Measurements from ENCODE around the gene C1R.
"Not testable (repeated sequence)": the region's sequence is repeated elsewhere in the genome, so short reads cannot be mapped to it uniquely, and the experiment has no call there.

C1R gene

DNA sequence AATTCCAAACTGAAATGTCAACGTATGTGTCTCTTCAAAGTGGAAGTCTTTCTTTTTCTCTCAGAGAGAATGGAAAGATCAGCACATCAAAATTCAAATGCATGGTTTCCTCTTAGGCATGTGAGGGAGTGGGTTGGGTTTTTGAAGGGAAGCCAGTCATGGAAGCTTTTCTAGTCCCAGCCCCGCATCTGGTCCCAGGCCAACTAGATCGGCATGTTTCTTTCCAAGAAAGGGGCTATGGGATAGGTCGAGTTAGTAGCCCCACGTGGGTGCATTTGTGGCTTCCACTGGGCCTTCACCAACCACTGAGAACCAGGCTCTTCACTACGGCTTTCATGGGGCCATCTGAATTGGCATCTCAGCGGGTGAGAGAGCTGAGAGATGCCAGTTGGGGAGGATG lies 25.1 kb downstream of the C1R start:
- DNase-seq (ENCODE audit: low read depth), result no peak

DNA sequence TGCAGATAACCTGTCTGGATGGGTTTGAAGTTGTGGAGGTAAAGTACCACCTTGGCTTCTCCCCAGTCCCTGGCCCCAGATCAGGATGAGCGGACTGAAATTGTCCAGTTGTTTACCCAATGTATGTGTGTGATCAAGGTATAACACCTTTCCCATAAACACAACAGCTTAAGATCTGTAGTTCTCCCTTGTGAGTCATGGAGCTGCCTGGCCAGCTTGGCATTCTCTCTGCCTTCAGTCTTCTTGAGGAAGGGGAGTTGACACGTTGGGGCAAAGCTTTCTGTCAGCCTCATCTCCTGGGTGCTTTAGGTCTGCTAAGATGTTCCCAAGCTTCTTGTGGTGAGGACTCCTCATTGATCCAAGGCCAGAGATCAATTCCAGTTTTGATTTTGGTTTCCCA lies 25.6 kb downstream of the C1R start:
- DNase-seq (ENCODE audit: low read depth), result no peak

DNA sequence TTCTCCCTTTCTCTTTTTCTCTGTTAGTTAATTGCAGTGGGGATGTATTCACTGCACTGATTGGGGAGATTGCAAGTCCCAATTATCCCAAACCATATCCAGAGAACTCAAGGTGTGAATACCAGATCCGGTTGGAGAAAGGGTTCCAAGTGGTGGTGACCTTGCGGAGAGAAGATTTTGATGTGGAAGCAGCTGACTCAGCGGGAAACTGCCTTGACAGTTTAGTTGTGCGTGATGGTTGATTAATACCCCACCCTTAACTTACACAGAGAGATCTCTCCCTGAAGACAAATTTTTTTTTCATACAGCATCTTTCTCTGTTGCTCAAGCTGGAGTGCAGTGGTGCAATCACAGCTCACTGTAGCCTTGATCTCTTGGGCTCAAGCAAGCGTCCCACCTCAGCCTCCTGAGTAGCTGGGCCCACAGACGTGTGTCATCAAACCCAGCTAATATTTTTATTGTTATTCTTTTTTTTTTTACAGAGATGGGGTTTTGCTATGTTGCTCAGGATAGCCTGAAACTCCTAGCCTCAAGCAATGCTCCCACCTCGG lies 27.1 kb downstream of the C1R start:
- no peak for DNase-seq (ENCODE audit: low read depth)

DNA sequence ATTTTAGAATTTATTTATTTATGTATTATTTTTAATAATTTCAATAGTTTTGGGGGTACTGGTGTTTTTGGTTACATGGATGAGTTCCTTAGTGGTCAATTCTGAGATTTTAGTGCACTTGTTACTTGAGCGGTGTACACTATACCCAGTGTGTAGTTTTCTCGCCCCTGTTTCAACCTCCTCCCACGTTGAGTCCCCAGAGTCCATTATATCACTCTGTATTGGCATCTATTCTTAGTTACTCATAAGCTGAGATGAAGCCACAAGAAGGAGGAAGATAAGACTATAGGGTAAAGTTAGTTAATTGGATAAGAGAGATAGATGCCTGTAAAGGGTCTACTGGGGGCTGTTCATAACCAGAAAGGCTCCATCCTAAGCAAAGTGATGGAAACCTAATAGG lies 27.7 kb downstream of the C1R start:
- DNase-seq (ENCODE audit: low read depth), result no peak

DNA sequence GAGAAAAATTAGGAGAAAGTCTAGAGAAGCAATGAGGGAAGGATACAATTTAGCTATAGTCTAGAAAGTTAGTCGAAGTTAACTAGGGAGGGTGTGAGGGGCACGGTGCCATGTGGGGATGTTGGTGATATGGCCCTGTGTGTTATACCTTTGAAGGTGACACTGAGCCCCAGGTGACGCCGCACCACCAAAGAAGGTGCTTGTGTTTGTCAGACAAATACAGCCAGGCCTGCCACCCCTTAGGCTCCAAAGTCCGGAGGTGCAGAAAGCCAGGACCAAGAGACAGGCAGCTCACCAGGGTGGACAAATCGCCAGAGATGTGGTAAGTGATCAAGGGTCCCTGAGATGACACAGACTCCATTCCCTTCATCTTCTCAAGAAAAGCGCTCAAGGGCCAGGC lies 30.6 kb downstream of the C1R start:
- DNase-seq (ENCODE audit: low read depth), result no peak

- DNase-seq (ENCODE audit: low read depth), result no peak
Measured at GRCh38 chr12:7061138-7061537, 31.1 kb downstream of the C1R start.

DNA sequence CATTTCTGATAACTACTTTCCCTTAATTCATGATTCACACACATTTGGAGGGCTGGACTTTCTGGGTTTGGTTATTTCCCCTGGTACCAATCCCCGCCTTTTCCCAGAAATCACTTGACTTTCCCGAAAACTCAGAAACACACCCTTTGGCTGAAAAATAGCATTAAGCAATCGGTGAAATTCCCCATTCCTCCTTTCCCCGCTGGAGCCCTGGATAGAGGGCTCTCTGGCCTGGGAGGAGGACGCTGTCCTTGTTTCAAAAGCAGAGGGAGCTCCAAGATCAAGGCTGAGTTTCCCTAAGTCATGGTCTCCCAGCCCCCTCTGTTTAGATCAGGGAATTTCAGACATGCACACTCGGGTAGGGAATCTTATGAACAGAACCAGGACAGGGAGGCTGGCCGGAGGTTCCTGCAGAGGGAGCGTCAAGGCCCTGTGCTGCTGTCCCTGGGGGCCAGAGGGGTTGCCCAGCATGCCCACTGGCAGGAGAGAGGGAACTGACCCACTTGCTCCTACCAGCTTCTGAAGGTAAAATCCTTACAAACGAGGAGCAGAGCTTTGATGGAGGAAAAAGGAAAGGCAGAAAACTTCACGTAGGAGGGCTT lies 31.8 kb downstream of the C1R start, which contains the start of gene C1S:
TSS of gene C1S (plus strand) at position 366 of the 602 bp plus-strand sequence. CDS start 1,195 bp downstream, outside the sequence.
- no peak for DNase-seq (ENCODE audit: low read depth)

DNA sequence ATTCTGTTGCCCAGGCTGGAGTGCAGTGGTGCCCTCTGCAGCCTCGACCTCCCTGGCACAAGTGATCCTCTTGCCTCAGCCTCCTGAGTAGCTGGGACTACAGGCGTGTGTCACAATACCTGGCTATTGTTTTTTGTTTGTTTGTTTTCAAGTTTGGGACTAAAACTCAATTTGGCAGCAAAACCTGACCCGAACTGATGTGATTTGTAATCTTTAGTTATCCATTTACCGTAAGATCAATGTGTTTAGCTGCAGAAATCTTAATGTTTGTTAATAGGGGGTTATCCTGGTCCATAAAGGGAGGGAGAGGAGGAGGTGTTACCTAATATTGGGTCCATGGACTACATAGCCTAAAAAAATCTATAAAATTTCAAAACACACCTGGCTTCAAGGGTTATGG lies 32.5 kb downstream of the C1R start:
- no peak for DNase-seq (ENCODE audit: low read depth)

DNA sequence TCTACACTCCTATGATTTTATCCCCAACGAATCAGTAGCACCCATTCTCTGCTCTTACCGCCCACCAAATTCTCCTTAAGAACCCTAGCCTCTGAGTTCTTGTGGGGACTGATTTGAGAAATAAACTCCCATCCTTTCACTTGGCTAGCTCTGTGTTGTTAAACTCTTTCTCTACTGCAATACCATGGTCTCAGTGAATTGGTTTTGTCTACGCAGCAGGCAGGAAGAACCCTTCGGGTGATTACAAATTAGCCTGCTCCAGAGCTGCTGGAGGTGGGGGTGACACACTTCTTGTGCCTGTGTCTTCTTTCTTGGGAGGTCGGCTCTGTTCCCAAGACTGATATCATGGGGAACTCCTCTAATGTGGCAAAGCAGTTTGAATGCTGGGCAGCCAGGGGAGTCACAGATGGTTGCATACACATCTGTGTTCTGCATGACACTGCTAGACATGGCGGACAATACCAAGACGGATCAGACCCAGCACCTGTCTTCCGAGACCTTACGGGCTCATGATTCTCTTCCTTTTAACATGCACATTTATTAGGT lies 33.3 kb downstream of the C1R start:
- DNase-seq (ENCODE audit: low read depth), result no peak

DNA sequence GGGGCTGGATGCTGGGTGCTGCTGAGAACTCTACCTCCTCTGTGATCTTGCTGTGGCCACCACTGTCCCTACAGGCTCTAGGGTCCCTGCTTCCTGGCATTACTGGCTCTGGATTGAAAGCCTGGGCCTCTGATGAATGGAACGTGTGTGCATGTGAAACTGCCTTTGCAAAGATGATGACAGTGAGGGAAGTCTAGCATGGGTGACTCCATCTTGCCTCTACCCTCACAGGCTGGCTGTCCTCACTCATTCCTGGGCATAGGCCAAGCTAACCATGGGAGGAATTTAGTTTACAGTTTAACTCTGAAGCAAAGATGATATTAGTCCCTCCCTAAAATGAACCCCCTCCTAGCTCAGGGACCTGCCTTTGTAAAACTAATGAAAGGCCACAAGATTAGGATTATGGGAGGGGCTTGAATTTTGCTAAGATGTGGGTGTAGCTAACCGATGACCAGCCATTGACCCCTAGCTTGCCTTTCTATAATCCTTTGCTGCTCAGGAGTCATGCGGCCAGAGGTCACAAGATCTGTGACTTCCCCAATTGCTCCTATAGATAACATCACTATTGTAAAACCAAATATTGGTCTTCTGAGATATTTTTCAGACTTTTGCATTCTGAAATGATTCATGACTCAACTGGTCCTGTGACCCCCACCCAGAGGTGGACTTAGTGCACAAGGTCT lies 33.9 kb downstream of the C1R start:
- no peak for DNase-seq (ENCODE audit: low read depth)

- DNase-seq (ENCODE audit: low read depth), result not testable (repeated sequence)
Measured at GRCh38 chr12:7055736-7056135, 36.5 kb downstream of the C1R start.

- DNase-seq (ENCODE audit: low read depth), result no peak
Measured at GRCh38 chr12:7054925-7055324, 37.3 kb downstream of the C1R start.

GRCh38 chr12:7049973-7050372 lies 42.3 kb downstream of the C1R start:
- not testable (repeated sequence) for DNase-seq (ENCODE audit: low read depth)

DNA sequence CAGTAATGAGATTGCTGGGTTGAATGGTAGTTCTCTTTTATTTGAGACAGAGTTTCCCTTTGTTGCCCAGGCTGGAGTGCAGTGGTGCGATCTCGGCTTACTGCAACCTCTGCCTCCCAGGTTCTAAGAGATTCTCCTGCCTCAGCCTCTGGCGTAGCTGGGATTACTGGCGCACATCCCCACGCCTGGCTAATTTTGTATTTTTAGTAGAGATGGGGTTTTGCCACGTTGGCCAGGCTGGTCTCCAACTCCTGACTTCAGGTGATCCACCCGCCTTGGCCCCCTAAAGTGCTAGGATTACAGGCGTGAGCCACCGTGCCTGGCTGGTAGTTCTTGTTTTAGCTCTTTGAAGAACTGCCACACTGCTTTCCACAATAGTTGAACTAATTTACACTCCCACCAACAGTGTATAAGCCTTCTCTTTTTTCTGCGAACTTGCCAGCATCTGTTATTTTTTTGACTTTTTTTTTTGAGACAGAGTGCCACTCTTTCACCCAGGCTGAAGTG lies 42.7 kb downstream of the C1R start:
- not testable (repeated sequence) for DNase-seq (ENCODE audit: low read depth)

DNA sequence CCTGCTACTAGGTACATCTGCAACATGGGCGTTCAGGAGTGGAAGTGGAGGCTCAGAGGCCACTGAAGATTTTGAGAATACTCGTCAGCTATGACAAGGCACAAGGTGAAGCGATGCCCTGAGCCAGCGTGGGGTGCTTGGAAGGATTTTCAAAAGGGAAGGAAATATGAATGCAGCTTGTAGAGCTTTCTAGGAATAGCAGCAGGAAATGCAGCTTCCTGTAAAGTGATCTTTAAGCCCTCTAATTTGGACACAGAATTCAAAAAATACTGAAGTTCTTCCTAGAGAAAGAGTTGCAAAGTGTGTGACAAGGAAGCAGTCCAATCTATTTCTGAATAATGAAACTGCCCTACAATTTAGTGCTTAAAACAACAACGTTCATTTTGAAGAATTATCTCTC lies 44.9 kb downstream of the C1R start:
- no peak for DNase-seq (ENCODE audit: low read depth)

- DNase-seq (ENCODE audit: low read depth), result no peak
Measured at GRCh38 chr12:7046383-7047105, 45.7 kb downstream of the C1R start.

DNA sequence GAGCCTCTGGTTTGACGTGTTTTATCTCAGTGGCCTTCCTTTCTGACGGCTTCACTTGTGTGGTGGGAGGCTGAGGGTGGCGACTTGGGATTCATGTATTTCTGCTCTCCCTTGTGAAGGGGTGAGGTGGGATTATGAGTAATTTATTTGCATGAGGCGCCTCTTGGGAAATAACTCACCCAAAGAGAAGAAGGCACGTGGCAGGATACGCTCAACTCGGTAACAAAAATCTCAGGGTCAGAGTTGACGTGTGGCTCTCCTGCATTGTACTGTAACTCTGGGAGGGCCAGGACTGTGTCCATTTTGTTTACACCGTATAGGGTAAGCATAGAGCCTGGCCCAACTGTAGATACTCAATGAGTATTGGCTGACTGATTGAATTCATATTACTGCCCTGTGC lies 46.3 kb downstream of the C1R start:
- no peak for DNase-seq (ENCODE audit: low read depth)

GRCh38 chr12:7042842-7043241 lies 49.4 kb downstream of the C1R start:
- DNase-seq (ENCODE audit: low read depth), result no peak

DNA sequence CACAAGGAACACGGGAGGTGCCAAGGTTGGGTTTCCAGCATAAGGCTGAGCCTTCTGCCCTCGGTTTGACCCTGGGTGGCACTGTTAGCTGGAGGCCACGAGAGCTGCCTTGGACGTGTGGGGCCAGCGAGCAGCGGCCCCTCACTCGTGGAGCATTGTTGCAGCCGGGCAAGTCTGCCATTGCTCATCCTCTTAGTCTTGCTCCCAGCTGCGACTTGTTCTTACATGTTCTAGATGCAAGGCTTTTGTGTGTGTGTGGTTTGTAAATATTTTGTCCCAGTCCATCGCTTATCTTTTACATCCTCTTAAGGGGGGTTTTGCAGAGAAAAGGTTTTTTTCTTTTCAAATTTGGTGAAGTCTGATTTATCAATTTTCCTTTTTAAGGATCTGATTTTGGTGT lies 52.8 kb downstream of the C1R start:
- no peak for DNase-seq (ENCODE audit: low read depth)

DNA sequence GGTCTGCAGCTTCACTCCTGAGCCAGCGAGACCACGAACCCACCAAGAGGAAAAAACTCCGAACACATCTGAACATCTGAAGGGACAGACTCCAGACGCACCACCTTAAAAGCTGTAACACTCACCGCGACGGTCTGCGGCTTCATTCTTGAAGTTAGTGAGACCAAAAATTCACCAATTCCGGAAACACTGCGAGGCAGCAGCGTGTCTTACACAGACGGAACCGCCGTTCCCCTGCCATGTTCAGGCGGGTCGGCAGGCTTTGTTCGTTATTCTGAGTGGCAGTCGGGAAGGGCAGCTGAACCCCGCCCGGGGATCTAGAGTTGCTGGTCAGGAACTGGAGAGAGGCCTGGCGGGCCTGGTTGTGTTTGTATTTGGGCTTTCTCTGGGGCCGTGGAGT lies 53.7 kb downstream of the C1R start:
- no peak for DNase-seq (ENCODE audit: low read depth)

DNA sequence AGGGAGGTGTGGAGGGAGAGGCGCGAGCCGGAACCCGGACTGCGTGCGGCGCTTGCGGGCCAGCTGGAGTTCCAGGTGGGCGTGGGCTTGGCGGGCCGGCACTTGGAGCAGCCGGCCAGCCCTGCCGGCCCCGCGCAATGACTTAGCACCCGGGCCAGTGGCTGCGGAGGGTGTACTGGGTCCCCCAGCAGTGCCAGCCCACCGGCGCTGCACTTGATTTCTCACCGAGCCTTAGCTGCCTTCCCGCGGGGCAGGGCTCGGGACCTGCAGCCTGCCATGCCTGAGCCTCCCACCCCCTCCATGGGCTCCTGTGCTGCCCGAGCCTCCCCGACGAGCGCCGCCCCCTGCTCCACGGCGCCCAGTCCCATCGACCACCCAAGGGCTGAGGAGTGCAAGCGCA lies 54.8 kb downstream of the C1R start:
- DNase-seq (ENCODE audit: low read depth), result not testable (repeated sequence)

DNA sequence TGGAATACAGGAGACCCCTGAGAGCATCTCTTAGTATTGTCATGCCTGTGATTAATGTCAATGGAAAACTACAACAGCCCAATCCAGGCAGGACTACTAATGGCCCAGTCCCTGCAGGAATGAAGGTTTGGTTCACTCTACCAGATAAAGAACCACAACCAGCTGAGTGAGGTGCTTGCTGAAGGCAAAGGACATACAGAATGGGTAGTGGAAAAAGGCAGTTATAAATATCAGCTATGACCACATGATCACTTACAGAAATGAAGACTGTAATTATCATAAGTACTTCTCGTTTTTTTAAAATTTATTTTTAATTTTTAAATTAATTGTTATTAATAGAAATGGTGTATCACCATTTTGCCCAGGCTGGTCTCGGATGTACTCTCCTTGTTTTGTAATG lies 56.8 kb downstream of the C1R start:
- no peak for DNase-seq (ENCODE audit: low read depth)

DNA sequence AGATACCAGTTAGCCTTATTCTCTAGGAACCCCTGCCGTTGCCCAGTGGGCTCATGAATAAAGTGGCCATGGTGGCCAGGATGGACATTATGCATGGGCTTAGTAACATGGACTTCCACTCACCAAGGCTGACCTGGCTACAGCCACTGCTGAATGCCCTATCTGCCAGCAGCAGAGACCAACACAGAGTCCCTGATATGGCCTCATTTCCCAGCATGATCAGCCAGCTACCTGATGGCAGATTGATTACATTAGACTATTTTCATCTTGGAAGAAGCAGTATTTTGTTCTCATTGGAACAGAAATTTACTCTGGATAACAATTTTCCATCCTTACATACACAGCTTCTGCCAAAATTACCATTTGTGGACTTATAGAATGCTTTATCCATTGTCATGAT lies 57.8 kb downstream of the C1R start:
- no peak for DNase-seq (ENCODE audit: low read depth)
